Measurements from ENCODE around the gene LTB4R.

The LTB4R gene

DNA sequence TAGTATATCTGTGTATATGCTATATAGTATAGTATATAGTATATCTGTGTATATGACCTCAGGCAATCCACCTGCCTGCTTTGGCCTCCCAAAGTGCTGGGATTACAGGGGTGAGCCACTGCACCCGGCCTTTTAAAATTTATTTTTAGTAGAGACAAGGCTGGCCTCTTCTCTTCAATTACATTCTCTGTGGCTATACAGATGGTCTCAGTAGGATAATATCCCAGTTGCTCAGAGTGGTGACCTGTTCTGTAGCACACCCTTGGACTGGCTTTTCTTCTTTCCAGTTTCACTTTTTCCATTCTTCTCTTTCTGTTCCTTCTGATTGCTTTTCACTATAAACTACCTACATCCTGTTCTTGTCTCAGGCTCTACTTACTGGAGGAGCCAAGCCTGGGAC is 53.5 kb downstream of the LTB4R start:
- no peaks in the 10 kb centered on the region for H3K27me3 ChIP-seq (ENCODE audit: low read depth, low read length)
- H3K4me3 ChIP-seq (ENCODE audit: low read length): no peak overlapping the region
- no peak for TF ChIP-seq CTCF (IDR thresholded peaks at IDR 0.05; ENCODE audit: low read depth, low read length)
- TF ChIP-seq EZH2phosphoT487 (IDR thresholded peaks at IDR 0.05; ENCODE audit: low read depth): no peak
- H3K4me2 ChIP-seq (ENCODE audit: low read length): peak overlapping the region; percentile 74; the same call in 1 of the 2 replicates
- H4K20me1 ChIP-seq (ENCODE audit: insufficient read depth, low read length): no peaks in the 10 kb centered on the region
- H3K27ac ChIP-seq (ENCODE audit: low read length): no peak overlapping the region
- H3K4me1 ChIP-seq (ENCODE audit: low read length): peaks cover 18% of the 10 kb centered on the region
- H3K9ac ChIP-seq (ENCODE audit: low read length): no peak overlapping the region
- H2AFZ ChIP-seq (ENCODE audit: low read depth, low read length): no peak overlapping the region
- no peaks in the 10 kb centered on the region for H3K79me2 ChIP-seq (ENCODE audit: low read length)
- H3K9me3 ChIP-seq (ENCODE audit: insufficient read depth, low read length): no peaks in the 10 kb centered on the region
- H3K36me3 ChIP-seq (replicated peaks; ENCODE audit: low read depth, low read length): no peaks in the 10 kb centered on the region

GRCh38 chr14:24365600-24366412 is 54.5 kb downstream of the LTB4R start:
- Histone ChIP-seq H3K79me2 (ENCODE audit: low read length) (no peaks in the 10 kb centered on the region), H3K36me3 (replicated peaks; ENCODE audit: low read depth, low read length) (no peaks in the 10 kb centered on the region), H4K20me1 (ENCODE audit: insufficient read depth, low read length) (no peaks in the 10 kb centered on the region), H3K4me2 (ENCODE audit: low read length) (peak overlapping the region; percentile 74), H2AFZ (ENCODE audit: low read depth, low read length) (peak overlapping the region; percentile 32; the same call in 1 of the 2 replicates), H3K9ac (ENCODE audit: low read length) (peak overlapping the region; percentile 99), H3K4me3 (ENCODE audit: low read length) (peak overlapping the region; percentile 95), H3K27ac (ENCODE audit: low read length) (peak overlapping the region; percentile 87), H3K27me3 (ENCODE audit: low read depth, low read length) (no peaks in the 10 kb centered on the region), H3K9me3 (ENCODE audit: insufficient read depth, low read length) (no peaks in the 10 kb centered on the region), H3K4me1 (ENCODE audit: low read length) (peaks cover 18% of the 10 kb centered on the region)
- TF ChIP-seq CTCF (IDR thresholded peaks at IDR 0.05; ENCODE audit: low read depth, low read length) (peak; percentile 90), EZH2phosphoT487 (IDR thresholded peaks at IDR 0.05; ENCODE audit: low read depth) (no peak)

DNA sequence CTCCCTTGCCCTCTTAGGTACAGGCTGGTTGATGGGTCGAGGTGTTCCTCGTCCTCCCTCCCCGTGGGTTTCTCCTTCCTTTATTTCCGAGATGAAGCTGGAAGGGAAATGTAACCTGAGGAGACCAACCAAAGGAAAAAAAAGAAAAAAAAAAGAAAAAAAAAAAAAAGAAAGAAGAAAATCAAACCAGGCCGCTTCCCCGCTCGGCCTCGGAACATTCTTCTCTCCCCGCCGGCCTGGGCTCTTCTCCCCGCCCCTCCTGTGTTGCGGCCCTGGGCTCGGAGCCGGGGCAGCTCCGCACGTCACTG is 55.1 kb downstream of the LTB4R start:
- peak overlapping the region; percentile 74 for H3K4me2 ChIP-seq (ENCODE audit: low read length)
- peaks cover 15% of the 10 kb centered on the region for H3K4me1 ChIP-seq (ENCODE audit: low read length)
- no peaks in the 10 kb centered on the region for H3K79me2 ChIP-seq (ENCODE audit: low read length)
- H3K9ac ChIP-seq (ENCODE audit: low read length): peak overlapping the region; percentile 99
- H4K20me1 ChIP-seq (ENCODE audit: insufficient read depth, low read length): no peaks in the 10 kb centered on the region
- H3K36me3 ChIP-seq (replicated peaks; ENCODE audit: low read depth, low read length): no peaks in the 10 kb centered on the region
- no peaks in the 10 kb centered on the region for H3K27me3 ChIP-seq (ENCODE audit: low read depth, low read length)
- no peak for TF ChIP-seq EZH2phosphoT487 (IDR thresholded peaks at IDR 0.05; ENCODE audit: low read depth)
- no peak for TF ChIP-seq CTCF (IDR thresholded peaks at IDR 0.05; ENCODE audit: low read depth, low read length)
- no peaks in the 10 kb centered on the region for H3K9me3 ChIP-seq (ENCODE audit: insufficient read depth, low read length)
- H3K27ac ChIP-seq (ENCODE audit: low read length): peak overlapping the region; percentile 87
- H2AFZ ChIP-seq (ENCODE audit: low read depth, low read length): no peak overlapping the region
- H3K4me3 ChIP-seq (ENCODE audit: low read length): peak overlapping the region; percentile 95

GRCh38 chr14:24366721-24367513 is 55.6 kb downstream of the LTB4R start:
- Histone ChIP-seq H3K4me3 (ENCODE audit: low read length) (peak overlapping the region; percentile 95), H3K4me1 (ENCODE audit: low read length) (peaks cover 13% of the 10 kb centered on the region), H3K36me3 (replicated peaks; ENCODE audit: low read depth, low read length) (no peaks in the 10 kb centered on the region), H3K79me2 (ENCODE audit: low read length) (no peaks in the 10 kb centered on the region), H3K27me3 (ENCODE audit: low read depth, low read length) (no peaks in the 10 kb centered on the region), H3K4me2 (ENCODE audit: low read length) (peak overlapping the region; percentile 74), H2AFZ (ENCODE audit: low read depth, low read length) (peak overlapping the region; percentile 77), H4K20me1 (ENCODE audit: insufficient read depth, low read length) (no peaks in the 10 kb centered on the region), H3K9me3 (ENCODE audit: insufficient read depth, low read length) (no peaks in the 10 kb centered on the region), H3K27ac (ENCODE audit: low read length) (peak overlapping the region; percentile 87), H3K9ac (ENCODE audit: low read length) (peak overlapping the region; percentile 99)
- TF ChIP-seq CTCF (IDR thresholded peaks at IDR 0.05; ENCODE audit: low read depth, low read length): no peak

All from OCI-LY3 (cell line).